Right forelimb (tissue), 1 donor: ENCODE data around the gene EPM2A.
"Not testable (repeated sequence)": the region's sequence is repeated elsewhere in the genome, so short reads cannot be mapped to it uniquely, and the experiment has no call there.

Experiments used
- DNase-seq: peaks from one replicate; pipeline ENCODE4 v3.0.0-alpha.2; 2018

The EPM2A gene

GRCh38 chr6:145735356-145736165 is at the start of gene EPM2A:
Gene EPM2A, minus strand, starts transcription at chr6:145735520. Its CDS starts 22 bp downstream, at chr6:145735498.
- peak; percentile 88 for DNase-seq

- DNase-seq: no peak
Measured at GRCh38 chr6:145784683-145785082, 49.4 kb upstream of the EPM2A start.

- no peak for DNase-seq
Measured at GRCh38 chr6:145783796-145784195, 48.5 kb upstream of the EPM2A start.

- no peak for DNase-seq
Measured at GRCh38 chr6:145772846-145773245, 37.5 kb upstream of the EPM2A start.

GRCh38 chr6:145765449-145765848 is 30.1 kb upstream of the EPM2A start:
- DNase-seq: no peak

- no peak for DNase-seq
Measured at GRCh38 chr6:145763742-145764141, 28.4 kb upstream of the EPM2A start.

GRCh38 chr6:145761584-145761983 is 26.3 kb upstream of the EPM2A start:
- DNase-seq: no peak

- DNase-seq: no peak
Measured at GRCh38 chr6:145758113-145758512, 22.8 kb upstream of the EPM2A start.

- no peak for DNase-seq
Measured at GRCh38 chr6:145756170-145756662, 20.9 kb upstream of the EPM2A start.

GRCh38 chr6:145755682-145756081 is 20.4 kb upstream of the EPM2A start:
- no peak for DNase-seq

- no peak for DNase-seq
Measured at GRCh38 chr6:145752638-145753037, 17.3 kb upstream of the EPM2A start.

GRCh38 chr6:145749632-145750031 is 14.3 kb upstream of the EPM2A start:
- no peak for DNase-seq

GRCh38 chr6:145745861-145746260 is 10.5 kb upstream of the EPM2A start:
- DNase-seq: no peak

- no peak for DNase-seq
Measured at GRCh38 chr6:145744619-145745018, 9.3 kb upstream of the EPM2A start.

GRCh38 chr6:145743332-145743731 is 8.0 kb upstream of the EPM2A start:
- no peak for DNase-seq

GRCh38 chr6:145742472-145742871 is 7.2 kb upstream of the EPM2A start:
- not testable (repeated sequence) for DNase-seq

- DNase-seq: not testable (repeated sequence)
Measured at GRCh38 chr6:145739685-145740084, 4.4 kb upstream of the EPM2A start.

- DNase-seq: no peak
Measured at GRCh38 chr6:145738265-145738664, 2.9 kb upstream of the EPM2A start.

GRCh38 chr6:145736661-145737144 is 1.4 kb upstream of the EPM2A start:
- DNase-seq: no peak

GRCh38 chr6:145734486-145735355 is 599 bp downstream of the EPM2A start:
- peak; percentile 93 for DNase-seq

- DNase-seq: no peak
Measured at GRCh38 chr6:145733810-145734209, 1.5 kb downstream of the EPM2A start.

- no peak for DNase-seq
Measured at GRCh38 chr6:145733207-145733606, 2.1 kb downstream of the EPM2A start.

GRCh38 chr6:145731447-145731846 is 3.9 kb downstream of the EPM2A start:
- DNase-seq: no peak

GRCh38 chr6:145729887-145730286 is 5.4 kb downstream of the EPM2A start:
- no peak for DNase-seq
